Heart left ventricle (tissue), 16 donors: ENCODE results near the gene DIDO1. TPM values are rescaled to one million over a fixed set of nuclear protein-coding genes. Genes with fewer than 3 reads are reported as not detected.

Experiments used
- ATAC-seq, 4 donors: fragments of 200-7000 bp; cut with Tn5 transposase; one replicate each; pipeline ENCODE4 v1.9.1; 2020 to 2022; ENCODE audit warnings: moderate library complexity in 4 of 4, mild to moderate bottlenecking in 3 of 4, moderate number of reproducible peaks in 1 of 4
- DNase-seq, 5 donors: peaks; one replicate each; pipeline ENCODE4 v3.0.0-alpha.2; 2020
- H3K27ac ChIP-seq, 12 donors: fragments of 200-600 bp; sonication (generic) in 4 of 12; one replicate each; pipeline versions ENCODE4 v1.5.0 to v1.8.0; 2016 to 2022; ENCODE audit warnings: mild to moderate bottlenecking in 2 of 12
- H3K27me3 ChIP-seq, 9 donors: fragments of 200-600 bp; sonication (generic) in 2 of 9; one replicate each; pipeline versions ENCODE4 v1.5.1 to v1.8.0; 2016 to 2022; ENCODE audit warnings: mild to moderate bottlenecking in 3 of 9
- H3K36me3 ChIP-seq, 9 donors: fragments of 200-600 bp; sonication (generic) in 2 of 9; one replicate each; pipeline versions ENCODE4 v1.5.0 to v1.8.0; 2018 to 2022; ENCODE audit warnings: mild to moderate bottlenecking in 2 of 9
- H3K4me1 ChIP-seq, 12 donors: fragments of 200-600 bp; sonication (generic) in 4 of 12; one replicate each; pipeline versions ENCODE4 v1.5.0 to v1.8.0; 2016 to 2022; ENCODE audit warnings: mild to moderate bottlenecking in 3 of 12
- H3K4me3 ChIP-seq, 12 donors: fragments of 200-600 bp; sonication (generic) in 4 of 12; one replicate each; pipeline versions ENCODE4 v1.5.0 to v1.8.0; 2017 to 2022; ENCODE audit warnings: mild to moderate bottlenecking in 9 of 12, moderate library complexity in 4 of 12
- H3K9me3 ChIP-seq, 12 donors: fragments of 200-600 bp; sonication (generic) in 4 of 12; one replicate each; pipeline versions ENCODE4 v1.5.0 to v1.8.0; 2016 to 2022; ENCODE audit warnings: mild to moderate bottlenecking in 1 of 12
- CTCF ChIP-seq, 12 donors: fragments of 200-600 bp; sonication (generic) in 4 of 12; IDR thresholded peaks; one replicate each; pipeline versions ENCODE4 v1.5.0 to v1.8.0; 2018 to 2022; ENCODE audit warnings: antibody characterized with exemption in 12 of 12, mild to moderate bottlenecking in 5 of 12
- POLR2A ChIP-seq, 2 donors: fragments of 450-650 bp; IDR thresholded peaks; one replicate each; pipeline ENCODE4 v1.6.1; 2017; ENCODE audit warnings: antibody characterized with exemption in 2 of 2, mild to moderate bottlenecking in 2 of 2, moderate library complexity in 2 of 2
- WGBS, 4 donors: extraction: QIAGEN DNeasy Blood & Tissue Kit in 2 of 4; methylation state at CpG; one replicate each; pipeline versions ENCODE4 v1.1.5 to v1.1.7; 2013 to 2018; 5-methylcytosine and 5-hydroxymethylcytosine counted together
- intact Hi-C, 10 donors: fragments of 100-400 bp; cut with DNase I; formaldehyde crosslinking; loops; one replicate each; pipeline versions ENCODE4 v1.11.1 to v1.14.2; 2022
- polyA plus RNA-seq, 2 donors: library from polyadenylated mRNA; stranded (reverse); fragments of 200-250 nt; gene quantifications; one replicate each; pipeline ENCODE4 v1.2.3, GENCODE V29; 2013
- total RNA-seq, 9 donors: library from RNA; depleted of rRNA in 2 of 9; stranded (reverse); fragments of >200 nt in 2 of 9; fragmentation: NEBNext Ultra II Directional in 3 of 9; extraction: Animal tissue kit (Norgen Biotek cat#: 25700) in 3 of 9; gene quantifications; one replicate each; pipeline versions ENCODE4 v1.1.0 to v1.2.4, GENCODE V29; 2016 to 2023
- donor health status: ischemic (EF 13 %, LVEDD 7.1; RV severe dilation, severe dysfunction).
- donor health status: healthy with polysubstance abuse.
- donor health status: DM: no; HTN: yes; CAD: no.
- donor health status: DM: no; HTN: no; CAD: no.
- donor health status: ischemic (EF 25% LVEDD 6.9; RV normal size, moderate dysfunction).
- donor health status: ischemic (EF 25% LVEDD 5.7; RV mildly dilated, moderate dysfunction).
- donor health status: healthy.
- donor health status: DM: yes; HTN: yes; CAD: no.
- donor health status: ischemic (EF 35%, LVEDD 5.7; RV mildly dilated, moderate dysfunction).
- donor health status: nonischemic (EF 11% LVEDD 7.7; RV severe dilation, severe dysfunction).
- donor health status: DM: yes; HTN: yes; CAD: no.
- donor health status: PGD.
- donor health status: ischemic (EF 29% LVEDD 5.4; RV normal size, mild dysfunction).
- donor health status: nonischemic (EF 23%, LVEDD 6.1; RV moderate dilation, normal function).

DIDO1 gene
- total and polyA plus RNA-seq, 11 donors = 16.5 to 46.2 (median 38.4) TPM

GRCh38 chr20:62886709-62887058, 39.6 kb downstream of the DIDO1 start:
- intact Hi-C loops = no loop called here
- no peak for ATAC-seq

GRCh38 chr20:62885896-62886708, 40.2 kb downstream of the DIDO1 start:
- ATAC-seq = no peak
- intact Hi-C loops = no loop called here
- H3K27me3 ChIP-seq = no peaks in the 10 kb centered on the region
- H3K27ac ChIP-seq = peak overlapping the region in 1 of 12 donors; percentile 58
- peaks cover 0 to 11% (median 2%) of the 10 kb centered on the region in 12 donors for H3K4me1 ChIP-seq
- 84 to 93% (median 88%) methylated on average over 16 to 23 of the region's 23 CpGs for WGBS, 4 donors
- no peak for DNase-seq
- no peak for TF ChIP-seq CTCF (IDR thresholded peaks at IDR 0.05)
- TF ChIP-seq POLR2A (IDR thresholded peaks at IDR 0.05) = no peak
- no peaks in the 10 kb centered on the region for H3K9me3 ChIP-seq
- H3K4me3 ChIP-seq = no peak overlapping the region
- peaks cover 10 to 73% (median 57%) of the 10 kb centered on the region in 9 donors for H3K36me3 ChIP-seq

More at GRCh38 chr20:62886709-62887058, 39.6 kb downstream of the DIDO1 start:
- H3K36me3 ChIP-seq = peaks cover 10 to 73% (median 57%) of the 10 kb centered on the region in 9 donors
- TF ChIP-seq POLR2A (IDR thresholded peaks at IDR 0.05) = no peak
- no peak for DNase-seq
- no peaks in the 10 kb centered on the region for H3K27me3 ChIP-seq
- peak overlapping the region in 1 of 12 donors; percentile 58 for H3K27ac ChIP-seq
- H3K4me1 ChIP-seq = peaks cover 0 to 11% (median 2%) of the 10 kb centered on the region in 12 donors
- 76 to 83% (median 81%) methylated on average over 5 to 7 of the region's 7 CpGs for WGBS, 4 donors
- no peak overlapping the region for H3K4me3 ChIP-seq
- H3K9me3 ChIP-seq = no peaks in the 10 kb centered on the region

- 83 to 89% (median 88%) methylated on average over 20 of the region's 20 CpGs for WGBS, 4 donors
- H3K4me3 ChIP-seq = no peak overlapping the region
- H3K9me3 ChIP-seq = no peaks in the 10 kb centered on the region
- no peak for ATAC-seq
- intact Hi-C loops = no loop called here
- no peaks in the 10 kb centered on the region for H3K27me3 ChIP-seq
- TF ChIP-seq POLR2A (IDR thresholded peaks at IDR 0.05) (no peak), CTCF (IDR thresholded peaks at IDR 0.05) (no peak)
- no peak for DNase-seq
- peaks cover 7 to 73% (median 57%) of the 10 kb centered on the region in 9 donors for H3K36me3 ChIP-seq
- no peak overlapping the region for H3K27ac ChIP-seq
- peaks cover 0 to 11% (median 2%) of the 10 kb centered on the region in 12 donors for H3K4me1 ChIP-seq
These were observed 41.0 kb downstream of the DIDO1 start for GRCh38 chr20:62885046-62885895.

- ATAC-seq (no peak), DNase-seq (no peak)
- Histone ChIP-seq H3K27me3 (no peaks in the 10 kb centered on the region), H3K9me3 (no peaks in the 10 kb centered on the region), H3K27ac (no peak overlapping the region), H3K4me1 (peaks cover 0 to 11% (median 2%) of the 10 kb centered on the region in 12 donors), H3K4me3 (no peak overlapping the region), H3K36me3 (peaks cover 4 to 69% (median 53%) of the 10 kb centered on the region in 9 donors)
- TF ChIP-seq POLR2A (IDR thresholded peaks at IDR 0.05) = no peak
- no peak for TF ChIP-seq CTCF (IDR thresholded peaks at IDR 0.05)
- 81 to 84% (median 83%) methylated on average over 8 of the region's 8 CpGs for WGBS, 4 donors
- intact Hi-C loops = no loop called here
These were observed 41.7 kb downstream of the DIDO1 start for GRCh38 chr20:62884556-62884955.
